Measurements from ENCODE around the gene ZNF644.
"Not testable (repeated sequence)": the region's sequence is repeated elsewhere in the genome, so short reads cannot be mapped to it uniquely, and the experiment has no call there.

ZNF644 gene

DNA sequence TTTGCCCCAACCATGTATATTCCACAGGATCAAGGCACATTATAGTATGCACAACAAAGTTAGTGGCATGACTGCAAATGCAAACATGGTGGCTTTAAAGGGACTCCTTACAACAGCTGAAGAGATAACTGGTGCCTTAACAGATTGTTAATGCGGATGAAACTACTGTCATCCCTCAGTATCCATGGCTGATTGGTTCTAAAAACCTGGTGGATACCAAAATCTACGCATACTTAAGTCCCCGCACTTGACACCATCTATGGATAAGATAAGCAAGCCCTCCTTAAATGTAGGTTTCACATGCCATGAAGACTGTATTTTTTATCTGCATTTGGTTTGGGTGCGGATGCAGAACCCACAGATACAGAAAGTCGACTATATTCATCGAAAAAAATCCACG, 73.5 kb downstream of the ZNF644 start:
- H3K27ac ChIP-seq, result no peak overlapping the region
- TF ChIP-seq ZFX (IDR thresholded peaks at IDR 0.05; ENCODE audit: borderline replicate concordance), result no peak
- TF ChIP-seq, protein P1, sequence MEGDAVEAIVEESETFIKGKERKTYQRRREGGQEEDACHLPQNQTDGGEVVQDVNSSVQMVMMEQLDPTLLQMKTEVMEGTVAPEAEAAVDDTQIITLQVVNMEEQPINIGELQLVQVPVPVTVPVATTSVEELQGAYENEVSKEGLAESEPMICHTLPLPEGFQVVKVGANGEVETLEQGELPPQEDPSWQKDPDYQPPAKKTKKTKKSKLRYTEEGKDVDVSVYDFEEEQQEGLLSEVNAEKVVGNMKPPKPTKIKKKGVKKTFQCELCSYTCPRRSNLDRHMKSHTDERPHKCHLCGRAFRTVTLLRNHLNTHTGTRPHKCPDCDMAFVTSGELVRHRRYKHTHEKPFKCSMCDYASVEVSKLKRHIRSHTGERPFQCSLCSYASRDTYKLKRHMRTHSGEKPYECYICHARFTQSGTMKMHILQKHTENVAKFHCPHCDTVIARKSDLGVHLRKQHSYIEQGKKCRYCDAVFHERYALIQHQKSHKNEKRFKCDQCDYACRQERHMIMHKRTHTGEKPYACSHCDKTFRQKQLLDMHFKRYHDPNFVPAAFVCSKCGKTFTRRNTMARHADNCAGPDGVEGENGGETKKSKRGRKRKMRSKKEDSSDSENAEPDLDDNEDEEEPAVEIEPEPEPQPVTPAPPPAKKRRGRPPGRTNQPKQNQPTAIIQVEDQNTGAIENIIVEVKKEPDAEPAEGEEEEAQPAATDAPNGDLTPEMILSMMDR (IDR thresholded peaks at IDR 0.05), result no peak

DNA sequence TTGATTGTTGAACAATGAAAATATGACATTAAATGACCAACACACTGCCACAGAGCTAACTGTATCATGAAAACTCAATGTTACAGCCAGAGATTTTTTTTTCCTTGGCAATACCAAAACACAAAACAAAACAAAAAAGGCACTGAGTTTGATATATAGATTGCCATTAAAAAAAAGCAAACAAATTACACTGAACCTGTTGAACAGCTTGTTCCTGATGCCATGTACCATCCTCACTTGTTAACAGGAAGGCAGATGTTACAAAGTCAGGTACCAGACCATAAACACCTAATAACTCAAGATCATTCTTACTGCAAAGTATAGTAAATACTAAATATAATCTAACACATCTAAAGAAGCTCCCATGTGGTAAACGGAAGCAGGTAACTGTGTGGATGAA, 75.2 kb downstream of the ZNF644 start:
- TF ChIP-seq ZFX (IDR thresholded peaks at IDR 0.05; ENCODE audit: borderline replicate concordance), result no peak
- TF ChIP-seq, protein P1 (IDR thresholded peaks at IDR 0.05), result no peak

DNA sequence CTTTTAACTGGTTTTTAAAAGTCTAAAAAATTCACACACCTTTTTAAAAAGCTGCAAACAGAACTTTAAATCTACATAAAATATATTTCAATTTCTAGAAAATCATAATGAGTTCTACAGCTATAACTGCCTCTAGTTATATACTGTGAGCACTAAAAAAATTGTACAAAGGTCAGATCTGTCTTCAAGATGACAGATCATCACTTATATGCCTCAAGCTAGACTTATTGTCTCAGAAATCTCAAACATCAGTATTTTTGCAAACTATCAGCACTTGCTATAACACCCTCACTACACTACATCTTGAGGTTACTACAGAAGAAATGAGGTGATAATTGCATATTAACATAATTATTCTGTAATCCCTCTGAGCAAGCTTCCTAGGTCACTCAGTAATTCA, 76.5 kb downstream of the ZNF644 start:
- no peak overlapping the region for H3K27ac ChIP-seq
- no peak for TF ChIP-seq ZFX (IDR thresholded peaks at IDR 0.05; ENCODE audit: borderline replicate concordance)
- TF ChIP-seq, protein P1 (IDR thresholded peaks at IDR 0.05), result no peak

More for the DNA sequence above, 75.2 kb downstream of the ZNF644 start:
- no peak overlapping the region for H3K27ac ChIP-seq

DNA sequence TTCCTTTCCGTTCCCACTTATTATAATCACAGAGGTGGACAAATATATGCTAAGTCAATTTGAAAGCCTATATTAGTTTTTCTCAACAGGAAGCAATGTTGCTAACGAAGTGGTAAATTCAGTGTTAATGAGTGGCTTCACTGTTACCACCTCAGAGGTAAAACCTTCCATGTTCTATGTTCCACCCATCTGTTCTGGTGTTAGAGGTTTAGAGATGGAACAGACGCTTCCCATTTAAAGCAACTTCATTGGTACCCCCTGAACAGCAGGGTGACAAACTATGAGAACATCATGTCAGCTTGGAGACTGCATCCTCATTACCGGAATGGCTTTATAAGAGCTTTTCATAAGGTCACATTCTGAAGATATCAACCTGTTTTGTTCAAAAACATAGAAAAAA, 77.9 kb downstream of the ZNF644 start:
- no peak for TF ChIP-seq ZFX (IDR thresholded peaks at IDR 0.05; ENCODE audit: borderline replicate concordance)
- TF ChIP-seq, protein P1 (IDR thresholded peaks at IDR 0.05), result no peak
- H3K27ac ChIP-seq, result no peak overlapping the region

DNA sequence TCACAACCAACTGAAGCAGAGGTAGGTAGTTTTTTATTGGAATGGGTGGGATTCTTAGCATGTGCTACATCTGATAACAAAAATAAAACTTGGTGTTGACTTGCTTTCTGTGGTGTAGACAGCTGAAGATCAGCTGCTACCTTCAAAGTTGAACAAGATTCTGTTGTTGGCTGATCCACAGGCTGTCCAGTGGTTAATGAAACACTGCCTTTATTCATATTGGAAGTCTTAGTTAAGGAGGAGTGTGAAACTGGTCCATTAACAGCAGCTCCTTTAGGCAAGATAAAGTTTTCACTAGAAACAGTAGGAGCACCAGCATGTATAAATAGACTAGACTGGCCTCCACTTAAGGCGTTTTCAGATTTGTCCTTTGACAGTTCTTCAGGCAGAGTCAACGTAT, 81.1 kb downstream of the ZNF644 start:
- no peak for TF ChIP-seq ZFX (IDR thresholded peaks at IDR 0.05; ENCODE audit: borderline replicate concordance)
- TF ChIP-seq, protein P1 (IDR thresholded peaks at IDR 0.05), result no peak
- H3K27ac ChIP-seq, result no peak overlapping the region

DNA sequence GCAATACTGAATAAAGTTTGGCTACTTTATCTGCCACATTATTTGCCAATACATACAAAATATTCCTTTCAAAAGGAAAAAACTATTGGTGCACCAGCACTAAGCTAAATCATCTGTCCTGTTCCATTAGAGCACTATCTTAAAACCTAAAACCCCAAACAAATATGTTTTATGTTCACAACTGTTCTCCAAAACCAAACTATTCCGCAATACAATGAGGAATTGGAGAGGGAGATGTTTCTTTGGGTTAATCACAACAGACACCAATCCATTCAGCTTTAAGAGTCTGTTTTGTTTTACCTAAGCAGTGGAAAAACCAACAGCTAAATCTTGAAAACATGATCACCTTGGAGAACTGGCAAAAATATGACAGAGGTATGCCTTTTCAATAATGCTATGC, 85.1 kb downstream of the ZNF644 start:
- no peak for TF ChIP-seq ZFX (IDR thresholded peaks at IDR 0.05; ENCODE audit: borderline replicate concordance)
- TF ChIP-seq, protein P1 (IDR thresholded peaks at IDR 0.05), result no peak
- no peak overlapping the region for H3K27ac ChIP-seq

DNA sequence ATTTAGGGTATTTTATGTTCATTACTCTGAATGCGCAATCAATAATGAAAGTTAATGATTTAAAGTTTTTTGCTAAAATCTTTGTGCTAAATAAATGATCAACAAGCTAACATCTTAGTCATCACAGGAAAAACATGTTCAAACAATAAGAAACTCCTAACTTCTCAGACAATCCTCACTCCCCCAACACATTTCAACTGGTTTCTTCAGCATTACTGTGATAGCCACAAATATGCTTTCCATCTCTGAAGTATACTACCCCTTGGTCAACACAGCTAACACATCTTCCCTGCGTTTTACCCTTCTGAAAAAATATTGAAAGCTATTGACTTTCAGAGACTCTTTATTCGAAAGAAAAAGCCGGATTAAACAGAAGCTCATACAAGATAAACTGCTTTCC, 85.8 kb downstream of the ZNF644 start:
- TF ChIP-seq ZFX (IDR thresholded peaks at IDR 0.05; ENCODE audit: borderline replicate concordance), result no peak
- TF ChIP-seq, protein P1 (IDR thresholded peaks at IDR 0.05), result no peak
- no peak overlapping the region for H3K27ac ChIP-seq

DNA sequence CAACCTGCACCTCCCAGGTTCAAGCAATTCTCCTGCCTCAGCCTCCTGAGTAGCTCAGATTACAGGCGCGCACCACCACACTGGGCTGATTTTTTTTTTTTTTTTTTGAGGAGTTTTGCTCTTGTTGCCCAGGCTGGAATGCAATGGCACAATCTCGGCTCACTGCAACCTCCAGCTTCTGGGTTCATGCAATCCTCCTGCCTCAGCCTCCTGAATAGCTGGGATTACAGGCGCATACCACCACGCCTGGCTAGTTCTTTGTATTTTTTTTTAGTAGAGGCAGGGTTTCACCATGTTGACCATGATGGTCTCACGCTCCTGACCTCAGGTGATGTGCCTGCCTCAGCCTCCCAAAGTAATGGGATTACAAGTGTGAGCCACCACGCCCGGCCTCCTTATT, 93.6 kb downstream of the ZNF644 start:
- not testable (repeated sequence) for H3K27ac ChIP-seq

DNA sequence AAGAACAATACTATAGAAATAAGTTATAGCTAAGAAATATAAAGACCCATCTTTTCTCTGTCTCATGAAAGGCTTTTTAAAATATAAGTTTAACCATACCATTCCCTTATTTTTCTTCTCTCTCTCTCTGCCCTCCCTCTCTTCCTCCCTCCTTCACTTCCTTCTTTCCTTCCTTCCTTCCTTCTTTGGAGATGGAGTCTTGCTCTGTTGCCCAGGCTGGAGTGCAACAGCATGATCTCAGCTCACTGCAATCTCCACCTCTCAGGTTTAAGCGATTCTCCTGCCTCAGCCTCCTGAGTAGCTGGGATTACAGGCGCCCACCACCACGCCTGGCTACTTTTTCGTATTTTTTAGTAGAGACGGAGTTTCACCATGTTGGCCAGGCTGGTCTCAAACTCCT, 94.2 kb downstream of the ZNF644 start:
- not testable (repeated sequence) for H3K27ac ChIP-seq

Measured in 22Rv1 (cell line).